GM12878 (cell line): Measurements from ENCODE around the gene PPM1A. TPM values are rescaled to one million over a fixed set of nuclear protein-coding genes. Genes with fewer than 3 reads are reported as not detected.

Experiments used
- ATAC-seq: fragments of 200-7000 bp; cut with Tn5 transposase; 3 replicates; pipeline ENCODE4 v1.9.1; 2020; ENCODE audit warnings: mild to moderate bottlenecking, moderate library complexity
- BruUV-seq: library from RNA; stranded (reverse); fragments of 400-500 nt; replicated peaks from 2 replicates; lab custom pipeline; 2021; lab: Mats Ljungman, UMichigan
- CTCF ChIA-PET: fragments of 300-600 bp; sonication (Branson Sonifier 250); formaldehyde crosslinking; extraction: SDS; loops from one replicate; lab custom pipeline; 2021; ENCODE audit warnings: inconsistent platforms; lab: Yijun Ruan, JAX
- POLR2A ChIA-PET: fragments of 350-600 bp; formaldehyde crosslinking; extraction: SDS; loops from one replicate; lab custom pipeline; 2021; ENCODE audit warnings: inconsistent platforms; lab: Charles Lee
- RAD21 ChIA-PET: fragments of 300-600 bp; sonication (Branson Sonifier 250); formaldehyde crosslinking; loops from one replicate; lab custom pipeline; 2023; ENCODE audit warnings: antibody characterized with exemption; ENCODE audit not compliant: unreplicated experiment; lab: Charles Lee
- SMC1A ChIA-PET: fragments of 300-600 bp; sonication (Branson Sonifier 250); formaldehyde crosslinking; loops from one replicate; lab custom pipeline; 2023; ENCODE audit not compliant: unreplicated experiment, uncharacterized antibody; lab: Charles Lee
- DNase-seq: peaks from one replicate; pipeline ENCODE4 v3.0.0-alpha.2; 2011; ENCODE audit warnings: low read depth, low spot score
- FAIRE-seq: peaks from 3 replicates; lab custom pipeline; 2011; peaks lifted over from hg19 to GRCh38; lab: Jason Lieb, UNC
- H2AFZ ChIP-seq: 2 replicates; pipeline ENCODE4 v1.6.0; 2011; ENCODE audit warnings: low read depth, low read length, control low read depth; ENCODE audit not compliant: control insufficient read depth
- H3K27ac ChIP-seq: 2 replicates; pipeline ENCODE4 v1.5.1; 2011; ENCODE audit warnings: control low read depth; ENCODE audit not compliant: control insufficient read depth, insufficient read depth
- H3K27me3 ChIP-seq, 2 experiments: replicated peaks in 1 of 2; 2 replicates each; pipeline versions ENCODE4 v1.6.0 to v1.6.1; 2011; ENCODE audit warnings: low read length in 1 of 2; ENCODE audit not compliant: control insufficient read depth in 2 of 2, insufficient read depth in 2 of 2
- H3K36me3 ChIP-seq, 2 experiments: 2 replicates each; pipeline ENCODE4 v1.5.1; 2011; ENCODE audit warnings: low read length in 1 of 2; ENCODE audit not compliant: control insufficient read depth in 2 of 2, insufficient read depth in 2 of 2
- H3K4me1 ChIP-seq: 2 replicates; pipeline ENCODE4 v1.6.1; 2011; ENCODE audit warnings: mild to moderate bottlenecking, low read length, moderate library complexity, mixed read lengths; ENCODE audit not compliant: control insufficient read depth, insufficient read depth
- H3K4me2 ChIP-seq: 2 replicates; pipeline ENCODE4 v1.6.0; 2011; ENCODE audit warnings: control low read depth; ENCODE audit not compliant: control insufficient read depth, insufficient read depth
- H3K4me3 ChIP-seq: fragments of 200-600 bp; sonication (generic); 2 replicates; pipeline ENCODE4 v1.5.1; 2016
- H3K79me2 ChIP-seq: 2 replicates; pipeline ENCODE4 v1.6.0; 2011; ENCODE audit warnings: low read length; ENCODE audit not compliant: control insufficient read depth, insufficient read depth
- H3K9ac ChIP-seq: 2 replicates; pipeline ENCODE4 v1.8.0; 2011; ENCODE audit warnings: low read length, control low read depth, mixed read lengths; ENCODE audit not compliant: control insufficient read depth, insufficient read depth
- H3K9me3 ChIP-seq: replicated peaks from 3 replicates; pipeline ENCODE4 v1.5.1; 2011; ENCODE audit warnings: mild to moderate bottlenecking, low read length; ENCODE audit not compliant: control insufficient read depth, insufficient read depth
- H4K20me1 ChIP-seq: 2 replicates; pipeline ENCODE4 v1.6.0; 2011; ENCODE audit not compliant: control insufficient read depth, insufficient read depth
- HDGF ChIP-seq: fragments of 450-650 bp; IDR thresholded peaks from 2 replicates; pipeline ENCODE4 v1.6.1; 2016; ENCODE audit warnings: antibody characterized with exemption
- MLLT1 ChIP-seq: fragments of 450-650 bp; IDR thresholded peaks from 2 replicates; pipeline ENCODE4 v1.6.1; 2016; ENCODE audit warnings: mild to moderate bottlenecking
- SIX5 ChIP-seq: IDR thresholded peaks from 2 replicates; pipeline ENCODE4 v1.6.1; 2011; ENCODE audit warnings: mild to moderate bottlenecking, low read depth, low read length, moderate library complexity; ENCODE audit not compliant: severe bottlenecking
- SPI1 ChIP-seq: IDR thresholded peaks from 2 replicates; pipeline ENCODE4 v1.6.1; 2011; ENCODE audit warnings: low read depth, mild to moderate bottlenecking, low read length, moderate library complexity, borderline replicate concordance; ENCODE audit not compliant: insufficient read depth
- WGBS: methylation state at CpG from one replicate; pipeline ENCODE4 v1.1.6; 2016; ENCODE audit warnings: low lambda C conversion rate; ENCODE audit not compliant: insufficient replicate concordance, insufficient coverage; ENCODE audit errors: missing lambda C conversion rate; 5-methylcytosine and 5-hydroxymethylcytosine counted together
- in situ Hi-C: fragments of 300-500 bp; cut with MboI; formaldehyde crosslinking; loops from 9 replicates; pipeline ENCODE4 v1.14.3; 2018; ENCODE audit warnings: mixed read lengths
- intact Hi-C: fragments of 100-400 bp; cut with micrococcal nuclease; formaldehyde crosslinking; loops from one replicate; pipeline ENCODE4 v1.14.2; 2022; ENCODE audit not compliant: unreplicated experiment
- polyA plus RNA-seq, 11 experiments: library from polyadenylated mRNA; depleted of rRNA in 4 of 11; unstranded in 6 of 11; stranded (reverse) in 5 of 11; fragments of >200 nt; fragmentation: Nextera tagmentation in 4 of 11; fragmentation: Illumina TruSeq in 1 of 11; extraction: Ambion mirVana in 4 of 11; extraction: Trizol in 1 of 11; gene quantifications; 1 replicate in 1 of 11; 2 replicates in 10 of 11; pipeline versions ENCODE4 v1.2.1 to v1.2.3, GENCODE V29; 2011 to 2016; ENCODE audit warnings: inconsistent platforms in 2 of 11, missing spikeins in 2 of 11, low read depth in 1 of 11
- total RNA-seq, 4 experiments: library from RNA; depleted of rRNA in 3 of 4; stranded (reverse); fragments of >200 nt in 3 of 4; fragmentation: Illumina TruSeq in 1 of 4; extraction: Trizol in 1 of 4; gene quantifications; 2 replicates each; pipeline versions ENCODE4 v1.2.1 to v1.2.3, GENCODE V29; 2013 to 2021

The PPM1A gene
- total and polyA plus RNA-seq, 10 of the 15 experiments (the other 5 are each of a cell fraction or from before 2014, with no cell fraction given), result 16.8 to 124 (median 47.0) TPM

GRCh38 chr14:60217713-60218112 is 31.3 kb upstream of the PPM1A start:
- H3K27ac ChIP-seq, result peak overlapping the region; percentile 68
- ChIA-PET RAD21 (interaction anchor here (0.9 to 15.8 kb wide), 5 partner anchors 13 to 1172 kb away, joined by 3 to 446 read pairs (median 72); partner anchors contain the start of gene PPM1A), POLR2A (interaction anchor here (0.5 to 15.6 kb wide), 5 partner anchors 14 to 1468 kb away, joined by 3 to 251 read pairs (median 92); partner anchors contain the start of gene PPM1A), SMC1A (interaction anchor here (1.2 to 17.6 kb wide), 7 partner anchors 14 to 125 kb away, joined by 3 to 303 read pairs (median 7); partner anchors contain the start of gene PPM1A), CTCF (interaction anchor here (1.0 to 3.4 kb wide), 5 partner anchors 11 to 115 kb away, joined by 3 to 21 read pairs (median 9); no protein-coding TSS in a partner anchor)
- no peak for DNase-seq
- WGBS, result 58% methylated on average over 3 of the region's 3 CpGs
- no peak overlapping the region for H3K4me2 ChIP-seq
- H3K9me3 ChIP-seq, result 0 out of 3 replicates have a peak, but pooled peaks cover 2% of the 10 kb centered on the region
- intact Hi-C loops (no loop called here), in situ Hi-C loops (no loop called here)
- H3K79me2 ChIP-seq, result no peaks in the 10 kb centered on the region
- H3K27me3 ChIP-seq, result no peaks in the 10 kb centered on the region
- BruUV-seq, result no TSS peak
- no peaks in the 10 kb centered on the region for H3K36me3 ChIP-seq
- peak; percentile 38; the same call in 1 of the 2 replicates for TF ChIP-seq SPI1
- no peak for TF ChIP-seq SIX5
- TF ChIP-seq MLLT1, result peak; percentile 50; the same call in 1 of the 2 replicates
- TF ChIP-seq HDGF, result peak; percentile 46; the same call in 1 of the 2 replicates
- H3K9ac ChIP-seq, result no peak overlapping the region; the same call in 1 of the 2 replicates
- no peak overlapping the region for H2AFZ ChIP-seq
- ATAC-seq, result no peak
- no peak overlapping the region for H3K4me3 ChIP-seq
- H4K20me1 ChIP-seq, result no peaks in the 10 kb centered on the region
- FAIRE-seq, result no peak
- peaks cover 42% of the 10 kb centered on the region for H3K4me1 ChIP-seq
